NCI-H345 treated with DMSO at 0.1 percent for 48 hours (cell line): Measurements from ENCODE around the gene ZNF12.
"Not testable (repeated sequence)": the region's sequence is repeated elsewhere in the genome, so short reads cannot be mapped to it uniquely, and the experiment has no call there.

Experiments used
- DNase-seq: peaks from one replicate; lab custom pipeline; 2025; ENCODE audit not compliant: unreplicated experiment; lab: John Stamatoyannopoulos, UW

The ZNF12 gene

GRCh38 chr7:6706666-6707407, at the start of gene ZNF12:
ZNF12 (minus strand) TSS chr7:6706947; CDS start chr7:6705173, 1,774 bp downstream.
- peak; percentile 93 for DNase-seq

GRCh38 chr7:6753964-6754363, 47.2 kb upstream of the ZNF12 start, which contains the start of gene RSPH10B2:
RSPH10B2 (plus strand) TSS chr7:6754103; CDS start chr7:6757678, 3,575 bp downstream.
- not testable (repeated sequence) for DNase-seq

GRCh38 chr7:6750173-6750572, 43.4 kb upstream of the ZNF12 start:
- DNase-seq = not testable (repeated sequence)

GRCh38 chr7:6749335-6749734, 42.6 kb upstream of the ZNF12 start:
- not testable (repeated sequence) for DNase-seq

- not testable (repeated sequence) for DNase-seq
Observed at GRCh38 chr7:6744410-6745100, 37.8 kb upstream of the ZNF12 start.

- DNase-seq = not testable (repeated sequence)
Observed at GRCh38 chr7:6738415-6738814, 31.7 kb upstream of the ZNF12 start.

DNA sequence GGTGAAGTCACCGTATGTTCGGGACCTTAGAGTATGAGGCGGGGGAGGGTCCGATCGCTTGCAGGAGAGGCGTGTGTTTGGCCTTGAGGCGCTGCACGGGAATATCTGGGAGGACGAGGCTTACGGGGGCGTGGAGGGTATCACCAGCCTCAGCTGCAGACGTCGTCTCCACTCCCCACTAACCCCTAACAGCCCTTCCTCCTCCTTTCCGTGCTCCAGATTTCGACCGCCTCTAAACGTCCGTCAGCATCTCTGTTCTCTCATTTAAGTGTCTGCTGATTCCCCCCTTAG, 23.5 kb upstream of the ZNF12 start:
- no peak for DNase-seq

DNA sequence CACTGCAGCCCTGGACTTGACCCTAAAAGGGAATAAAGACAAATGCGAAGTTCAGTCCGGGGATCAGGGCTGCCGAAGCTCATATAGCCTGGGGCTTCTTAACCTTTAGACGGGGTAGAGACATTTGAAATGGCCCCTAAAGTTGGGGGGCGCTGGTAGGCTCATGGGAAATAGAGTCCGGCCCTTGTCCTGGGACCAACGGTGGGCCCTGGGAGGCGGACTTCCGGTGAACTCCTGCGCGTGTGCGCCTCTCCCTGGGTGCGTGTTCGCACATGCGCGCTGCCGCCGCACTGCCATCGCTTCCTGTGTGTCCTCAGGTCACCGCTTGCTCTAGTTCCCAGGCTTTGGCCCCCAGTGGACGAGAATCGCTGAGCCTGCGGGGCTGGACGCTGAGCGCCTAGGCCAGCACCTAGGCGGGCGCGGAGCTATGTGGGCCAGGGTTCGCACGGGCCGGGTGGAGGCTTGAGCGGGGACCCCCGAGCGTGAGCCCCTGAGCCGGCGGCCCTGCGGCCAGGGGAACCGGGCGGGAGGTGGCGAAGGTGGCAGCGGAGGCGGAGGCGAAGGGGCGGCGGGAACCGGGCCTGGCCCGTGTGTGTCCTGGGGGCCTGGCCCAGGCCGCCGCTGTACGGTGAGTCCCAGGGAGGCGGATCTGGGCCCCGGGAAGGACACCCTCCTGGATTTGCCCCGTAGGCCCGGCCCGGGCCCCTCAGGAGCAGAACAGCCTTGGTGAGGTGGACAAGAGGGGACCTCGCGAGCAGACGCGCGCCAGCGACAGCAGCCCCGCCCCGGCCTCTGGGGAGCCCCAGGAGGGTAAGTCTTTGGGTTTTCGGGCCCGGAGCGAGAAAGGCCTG, 23.0 kb upstream of the ZNF12 start:
- peak; percentile 63 for DNase-seq

DNA sequence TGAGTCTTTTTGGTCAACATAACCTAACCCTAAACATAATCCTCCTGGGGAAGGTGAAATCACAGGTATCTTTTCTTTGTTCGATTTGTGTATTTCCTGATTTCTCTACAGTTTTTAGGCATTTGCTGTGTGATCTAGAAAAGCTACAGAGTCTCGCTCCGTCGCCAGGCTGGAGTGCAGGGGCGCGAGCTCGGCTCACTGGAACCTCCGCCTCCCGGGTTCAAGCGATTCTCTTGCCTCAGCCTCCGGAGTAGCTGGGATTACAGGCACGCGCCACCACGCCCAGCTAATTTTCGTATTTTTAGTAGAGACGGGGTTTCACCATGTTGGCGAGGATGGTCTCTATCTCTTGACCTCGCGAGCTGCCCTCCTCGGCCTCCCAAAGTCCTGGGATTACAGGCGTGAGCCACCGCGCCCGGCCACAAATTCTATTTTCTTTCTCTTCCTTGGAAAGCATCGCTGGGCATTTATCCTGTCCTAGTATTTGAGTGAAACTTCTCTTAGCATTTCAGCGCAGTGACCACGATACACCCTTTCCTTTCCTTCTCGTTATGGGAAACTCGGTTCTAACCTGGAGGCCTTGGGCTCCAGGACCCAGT, 22.2 kb upstream of the ZNF12 start:
- not testable (repeated sequence) for DNase-seq

- DNase-seq = no peak
Observed at GRCh38 chr7:6727663-6728062, 20.9 kb upstream of the ZNF12 start.

GRCh38 chr7:6726341-6726740, 19.6 kb upstream of the ZNF12 start:
- not testable (repeated sequence) for DNase-seq

DNA sequence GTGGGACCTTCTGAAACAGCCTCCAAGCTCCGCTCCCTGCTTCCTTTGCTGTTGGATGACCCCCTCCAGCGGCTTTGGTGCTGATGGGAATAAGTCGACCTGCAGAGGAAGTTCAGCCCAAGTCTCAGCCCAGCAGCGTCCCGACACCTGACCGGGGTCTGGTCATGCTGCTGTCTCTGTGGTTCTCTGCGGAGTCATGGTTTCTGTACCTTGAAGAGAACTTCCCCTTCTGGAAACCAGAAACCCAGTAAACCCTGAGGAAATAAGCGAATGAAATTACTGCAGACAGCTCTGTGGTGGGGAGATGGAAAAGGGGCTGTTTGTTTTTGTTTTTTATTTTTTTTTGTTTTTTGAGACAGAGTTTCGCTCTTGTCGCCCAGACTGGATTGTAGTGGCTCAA, 18.3 kb upstream of the ZNF12 start:
- DNase-seq = no peak

GRCh38 chr7:6724351-6724750, 17.6 kb upstream of the ZNF12 start:
- DNase-seq = not testable (repeated sequence)

GRCh38 chr7:6718124-6718523, 11.4 kb upstream of the ZNF12 start:
- DNase-seq = no peak

DNA sequence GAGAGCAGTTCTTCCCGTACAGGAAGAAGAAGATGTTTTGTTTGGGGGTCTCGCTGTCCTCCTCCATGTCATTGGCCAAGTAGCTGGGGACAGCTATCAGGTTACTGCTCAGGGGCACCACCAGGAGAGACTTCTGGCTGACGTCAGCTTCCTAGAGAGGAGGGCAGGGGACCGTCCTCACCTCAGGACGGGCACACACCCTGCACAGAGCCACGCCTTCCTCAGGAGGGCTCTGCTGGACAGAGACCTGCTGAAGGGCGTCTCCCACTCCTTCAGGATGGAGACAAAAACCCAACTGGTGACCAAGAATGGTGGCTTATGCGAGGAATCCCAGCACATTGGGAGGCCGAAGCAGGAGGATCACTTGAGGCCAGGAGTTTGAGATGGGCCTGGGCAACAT, 9.2 kb upstream of the ZNF12 start:
- DNase-seq = not testable (repeated sequence)

DNA sequence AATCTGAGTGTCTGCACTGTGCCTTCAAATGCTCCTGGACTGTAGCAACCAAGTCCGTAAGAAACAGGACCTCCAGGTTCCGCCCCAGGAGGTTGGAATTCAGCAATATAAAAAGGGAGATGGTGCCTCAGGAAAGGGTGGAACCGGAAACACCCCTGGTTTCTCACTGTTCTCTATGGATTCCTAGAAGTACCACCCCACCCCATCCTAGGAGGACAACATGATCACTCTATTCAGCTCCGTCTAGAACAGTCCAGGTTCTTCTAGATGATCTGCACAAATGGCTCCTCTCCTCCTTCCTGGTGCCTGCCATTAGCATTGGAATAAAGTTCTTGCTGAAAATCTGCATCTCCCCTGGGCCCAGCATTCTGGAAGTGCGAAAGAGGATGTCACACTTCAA, 7.6 kb upstream of the ZNF12 start:
- no peak for DNase-seq

DNA sequence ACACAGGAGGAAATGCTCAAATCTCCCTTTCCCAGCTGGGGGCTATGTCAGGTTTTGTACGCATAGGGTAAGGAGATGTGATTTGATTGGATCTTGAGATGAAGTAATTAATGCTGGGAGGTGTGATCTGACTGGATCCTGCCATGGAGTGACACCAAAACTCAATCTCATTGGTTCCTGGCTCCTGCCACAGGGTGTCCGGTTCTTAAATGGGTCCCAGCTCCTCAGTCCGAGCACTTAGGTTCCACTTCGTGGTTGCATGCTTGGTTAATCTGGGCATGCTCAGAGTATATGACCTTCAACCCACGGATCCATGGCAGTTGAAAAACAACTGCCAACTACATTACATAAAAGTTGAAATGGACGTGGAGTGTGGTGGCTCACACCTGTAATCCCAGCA, 3.1 kb upstream of the ZNF12 start:
- DNase-seq = no peak

- DNase-seq = no peak
Observed at GRCh38 chr7:6708304-6708703, 1.6 kb upstream of the ZNF12 start.

DNA sequence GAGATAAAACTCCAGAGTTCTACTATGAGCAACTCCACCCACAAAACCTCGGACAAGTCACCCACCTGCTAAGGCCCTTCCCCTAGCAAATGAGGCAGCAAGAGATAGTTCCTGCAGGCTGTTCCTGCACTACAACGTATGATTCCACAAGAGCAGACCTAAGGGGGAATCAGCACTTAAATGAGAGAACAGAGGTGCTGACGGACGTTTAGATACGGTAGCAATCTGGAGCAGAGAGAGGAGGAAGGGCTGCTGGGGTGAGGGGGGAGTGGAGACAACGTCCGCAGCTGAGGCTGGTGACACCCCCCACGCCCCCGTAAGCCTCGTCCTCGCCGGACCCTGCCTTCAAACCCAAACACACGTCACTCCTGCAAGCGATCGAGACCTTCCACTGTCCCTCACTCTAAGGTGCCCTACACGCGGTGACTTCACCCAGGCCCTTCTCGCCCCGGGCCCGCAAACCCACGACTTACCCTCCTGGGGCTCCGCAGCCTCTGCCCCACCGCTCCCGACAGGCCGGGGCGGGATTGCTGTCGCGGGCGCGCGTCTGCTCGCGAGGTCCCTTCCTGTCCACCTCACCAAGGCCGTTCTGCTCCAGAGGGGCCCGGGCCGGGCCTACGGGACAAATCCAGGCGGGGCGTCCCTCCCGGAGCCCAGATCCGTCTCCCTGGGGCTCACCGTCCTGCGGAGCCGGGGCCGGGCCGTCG, 635 bp downstream of the ZNF12 start:
- no peak for DNase-seq

DNA sequence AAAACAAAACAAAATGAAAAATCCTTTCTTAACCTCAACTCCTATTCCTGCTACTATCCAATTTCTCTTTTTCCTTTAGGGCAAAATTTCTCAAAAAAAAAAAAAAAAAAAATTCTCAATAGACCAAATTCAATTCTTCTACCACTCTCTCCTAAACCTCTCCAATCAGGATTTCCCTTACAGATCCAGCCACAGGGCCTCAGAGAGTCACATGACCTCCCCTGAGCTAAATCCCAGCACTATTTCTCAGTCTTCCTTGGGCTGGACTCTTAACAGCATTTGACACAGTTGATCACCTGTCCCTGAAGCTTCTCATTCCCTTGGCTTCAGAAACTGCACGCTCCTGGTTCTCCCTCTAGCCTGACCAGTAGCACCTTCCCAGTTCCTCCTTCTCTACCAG, 4.9 kb downstream of the ZNF12 start:
- DNase-seq = no peak

GRCh38 chr7:6700793-6701192, 6.0 kb downstream of the ZNF12 start:
- no peak for DNase-seq
